Tibial nerve (tissue), 3 donors: ENCODE results near the gene EGLN2.

Experiments used
- POLR2A ChIP-seq, 2 donors: fragments of 450-650 bp; IDR thresholded peaks; one replicate each; pipeline ENCODE4 v1.6.1; 2017; ENCODE audit warnings: antibody characterized with exemption in 2 of 2, mild to moderate bottlenecking in 2 of 2, moderate library complexity in 2 of 2
- TF ChIP-seq, protein P1 (sequence below), 5 experiments: fragments of 200-600 bp in 3 of 5; fragments of 450-650 bp in 2 of 5; sonication (generic) in 3 of 5; IDR thresholded peaks; one replicate each; pipeline ENCODE4 v1.5.1; 2016 to 2019; ENCODE audit warnings: antibody characterized with exemption in 5 of 5, mild to moderate bottlenecking in 3 of 5, moderate library complexity in 2 of 5

DNA sequence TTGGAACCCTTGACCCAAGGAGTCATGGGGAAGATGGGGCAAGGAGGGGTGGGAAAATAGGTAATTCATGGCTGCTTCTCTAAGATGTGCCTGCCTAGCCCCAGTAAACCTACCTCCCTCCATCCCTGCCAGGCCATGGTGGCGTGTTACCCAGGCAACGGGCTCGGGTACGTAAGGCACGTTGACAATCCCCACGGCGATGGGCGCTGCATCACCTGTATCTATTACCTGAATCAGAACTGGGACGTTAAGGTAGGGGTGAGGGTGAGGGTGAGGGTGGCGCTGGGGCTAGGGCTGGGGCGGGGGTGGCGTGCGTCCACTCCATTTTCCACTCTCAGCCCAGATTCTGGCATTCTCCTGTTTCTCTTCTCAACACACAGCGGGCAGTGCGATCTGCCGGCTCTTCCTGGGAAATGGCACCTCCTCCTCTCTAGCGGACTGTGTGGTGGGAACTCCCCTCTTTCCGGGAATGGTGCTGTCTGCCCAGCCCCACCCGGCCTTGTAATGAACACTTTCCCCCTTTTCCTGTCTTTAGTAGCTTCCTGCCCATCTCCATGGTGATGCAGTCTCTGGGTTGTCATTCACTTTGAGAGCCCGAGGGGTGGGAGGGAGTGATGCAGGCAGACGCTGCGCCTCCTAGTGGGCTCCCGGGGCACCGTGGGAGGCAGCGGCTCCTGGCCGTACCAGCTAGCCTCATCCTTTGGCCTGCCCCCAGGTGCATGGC lies 7.6 kb downstream of the EGLN2 start:
- TF ChIP-seq, protein P1, sequence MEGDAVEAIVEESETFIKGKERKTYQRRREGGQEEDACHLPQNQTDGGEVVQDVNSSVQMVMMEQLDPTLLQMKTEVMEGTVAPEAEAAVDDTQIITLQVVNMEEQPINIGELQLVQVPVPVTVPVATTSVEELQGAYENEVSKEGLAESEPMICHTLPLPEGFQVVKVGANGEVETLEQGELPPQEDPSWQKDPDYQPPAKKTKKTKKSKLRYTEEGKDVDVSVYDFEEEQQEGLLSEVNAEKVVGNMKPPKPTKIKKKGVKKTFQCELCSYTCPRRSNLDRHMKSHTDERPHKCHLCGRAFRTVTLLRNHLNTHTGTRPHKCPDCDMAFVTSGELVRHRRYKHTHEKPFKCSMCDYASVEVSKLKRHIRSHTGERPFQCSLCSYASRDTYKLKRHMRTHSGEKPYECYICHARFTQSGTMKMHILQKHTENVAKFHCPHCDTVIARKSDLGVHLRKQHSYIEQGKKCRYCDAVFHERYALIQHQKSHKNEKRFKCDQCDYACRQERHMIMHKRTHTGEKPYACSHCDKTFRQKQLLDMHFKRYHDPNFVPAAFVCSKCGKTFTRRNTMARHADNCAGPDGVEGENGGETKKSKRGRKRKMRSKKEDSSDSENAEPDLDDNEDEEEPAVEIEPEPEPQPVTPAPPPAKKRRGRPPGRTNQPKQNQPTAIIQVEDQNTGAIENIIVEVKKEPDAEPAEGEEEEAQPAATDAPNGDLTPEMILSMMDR (IDR thresholded peaks at IDR 0.05): peak; percentile 75 to 96 (median 92)
- TF ChIP-seq POLR2A (IDR thresholded peaks at IDR 0.05): peak in 1 of 2 donors; percentile 29
